PC-9 (cell line): ENCODE data around the gene RSPRY1. TPM values are rescaled to one million over a fixed set of nuclear protein-coding genes. Genes with fewer than 3 reads are reported as not detected.

ENCODE experiments used
- BruUV-seq: library from RNA; stranded (reverse); fragments of 400-500 nt; replicated peaks from 2 replicates; lab custom pipeline; 2021; lab: Mats Ljungman, UMichigan
- CTCF ChIA-PET: fragments of 300-600 bp; sonication (Branson Sonifier 250); formaldehyde crosslinking; loops from one replicate; lab custom pipeline; 2022; ENCODE audit warnings: antibody characterized with exemption; lab: Charles Lee
- POLR2A ChIA-PET: fragments of 300-600 bp; sonication (Branson Sonifier 250); formaldehyde crosslinking; loops from one replicate; lab custom pipeline; 2022; ENCODE audit warnings: antibody characterized with exemption; ENCODE audit not compliant: unreplicated experiment; lab: Charles Lee
- DNase-seq, 2 experiments: peaks; one replicate each; pipeline versions ENCODE4 v3.0.0 to v3.0.0-alpha.2; 2015 to 2022; ENCODE audit warnings: mixed read lengths in 1 of 2
- H2AFZ ChIP-seq: fragments of 200-600 bp; sonication (generic); 2 replicates; pipeline ENCODE4 v1.8.1; 2017; ENCODE audit warnings: antibody characterized with exemption
- H3F3A ChIP-seq: fragments of 200-600 bp; sonication (generic); 2 replicates; pipeline ENCODE4 v1.8.1; 2017; ENCODE audit warnings: antibody characterized with exemption, mild to moderate bottlenecking, low read depth; ENCODE audit not compliant: insufficient read depth
- H3K27ac ChIP-seq: fragments of 200-600 bp; sonication (generic); 2 replicates; pipeline ENCODE4 v1.6.1; 2016; ENCODE audit warnings: mixed run types
- H3K27me3 ChIP-seq: fragments of 200-600 bp; sonication (generic); 2 replicates; pipeline ENCODE4 v1.6.1; 2016; ENCODE audit warnings: low read depth, mixed run types; ENCODE audit not compliant: insufficient read depth
- H3K36me3 ChIP-seq: fragments of 200-600 bp; sonication (generic); 2 replicates; pipeline ENCODE4 v1.6.1; 2016; ENCODE audit warnings: low read depth, mixed run types
- H3K4me1 ChIP-seq: fragments of 200-600 bp; sonication (generic); replicated peaks from 2 replicates; pipeline ENCODE4 v1.6.1; 2016; ENCODE audit warnings: mixed run types; ENCODE audit not compliant: insufficient read depth
- H3K4me2 ChIP-seq: fragments of 200-600 bp; sonication (generic); 2 replicates; pipeline ENCODE4 v1.6.1; 2017; ENCODE audit warnings: mixed run types
- H3K4me3 ChIP-seq: fragments of 200-600 bp; sonication (generic); 2 replicates; pipeline ENCODE4 v1.6.1; 2016; ENCODE audit warnings: mixed run types
- H3K79me2 ChIP-seq: fragments of 200-600 bp; sonication (generic); 2 replicates; pipeline ENCODE4 v1.6.1; 2017; ENCODE audit warnings: low read depth, mixed run types
- H3K9me2 ChIP-seq: fragments of 200-600 bp; sonication (generic); 2 replicates; pipeline ENCODE4 v1.8.1; 2017; ENCODE audit warnings: mild to moderate bottlenecking; ENCODE audit not compliant: insufficient read depth
- H3K9me3 ChIP-seq: fragments of 200-600 bp; sonication (generic); 2 replicates; pipeline ENCODE4 v1.8.1; 2016; ENCODE audit warnings: low read depth; ENCODE audit not compliant: insufficient read depth
- H4K20me1 ChIP-seq: fragments of 200-600 bp; sonication (generic); 2 replicates; pipeline ENCODE4 v1.8.1; 2017; ENCODE audit not compliant: insufficient read depth
- EZH2 ChIP-seq: fragments of 200-600 bp; sonication (generic); IDR thresholded peaks from 2 replicates; pipeline ENCODE4 v1.8.0; 2017; ENCODE audit warnings: antibody characterized with exemption, low read depth
- intact Hi-C: fragments of 100-400 bp; cut with micrococcal nuclease; formaldehyde crosslinking; loops from one replicate; pipeline ENCODE4 v1.10.0; 2022; ENCODE audit not compliant: unreplicated experiment
- total RNA-seq: library from RNA; stranded (reverse); gene quantifications from 2 replicates; pipeline ENCODE4 v1.2.3, GENCODE V29; 2021
- TF ChIP-seq, protein P1 (sequence below): fragments of 200-600 bp; sonication (generic); conservative IDR thresholded peaks from 2 replicates; pipeline ENCODE4 v1.6.1; 2017; ENCODE audit warnings: mixed run types, antibody characterized with exemption, mild to moderate bottlenecking, moderate library complexity

Gene RSPRY1
- total RNA-seq, 1 experiment from 2014 or later: 26.3 TPM

DNA sequence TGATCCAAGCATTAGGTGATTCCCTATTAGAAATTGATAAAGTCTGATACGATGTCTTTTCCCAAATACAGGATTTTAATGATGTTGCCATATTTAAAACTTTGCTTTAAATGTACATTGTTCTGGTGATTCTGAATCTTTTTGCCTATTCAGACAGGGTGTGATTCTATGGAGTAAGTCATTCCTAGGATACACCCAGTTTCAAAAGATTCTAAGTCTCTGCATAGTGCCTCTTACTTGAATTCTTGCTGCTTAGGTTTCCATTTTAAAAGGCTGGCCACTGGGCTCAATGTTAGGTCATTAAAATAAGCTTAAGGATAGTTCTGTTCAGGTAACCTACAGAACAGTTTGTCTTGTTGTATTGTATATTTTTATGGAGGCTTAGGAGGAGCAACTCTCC, 36.9 kb downstream of the RSPRY1 start:
- H3K27me3 ChIP-seq: no peaks in the 10 kb centered on the region
- no peak overlapping the region for H3K4me3 ChIP-seq
- H3K9me3 ChIP-seq: peaks cover 12% of the 10 kb centered on the region
- H3K4me2 ChIP-seq: no peak overlapping the region
- 0 out of 2 replicates have a peak, but pooled peaks cover 4% of the 10 kb centered on the region for H3F3A ChIP-seq
- no peak overlapping the region for H2AFZ ChIP-seq
- H3K36me3 ChIP-seq: peaks cover 51% of the 10 kb centered on the region
- CTCF ChIA-PET: no interaction called here
- DNase-seq: no peak
- no peaks in the 10 kb centered on the region for H3K4me1 ChIP-seq
- no peaks in the 10 kb centered on the region for H4K20me1 ChIP-seq
- no peaks in the 10 kb centered on the region for H3K79me2 ChIP-seq
- H3K27ac ChIP-seq: no peak overlapping the region
- no peak for TF ChIP-seq EZH2
- TF ChIP-seq, protein P1, sequence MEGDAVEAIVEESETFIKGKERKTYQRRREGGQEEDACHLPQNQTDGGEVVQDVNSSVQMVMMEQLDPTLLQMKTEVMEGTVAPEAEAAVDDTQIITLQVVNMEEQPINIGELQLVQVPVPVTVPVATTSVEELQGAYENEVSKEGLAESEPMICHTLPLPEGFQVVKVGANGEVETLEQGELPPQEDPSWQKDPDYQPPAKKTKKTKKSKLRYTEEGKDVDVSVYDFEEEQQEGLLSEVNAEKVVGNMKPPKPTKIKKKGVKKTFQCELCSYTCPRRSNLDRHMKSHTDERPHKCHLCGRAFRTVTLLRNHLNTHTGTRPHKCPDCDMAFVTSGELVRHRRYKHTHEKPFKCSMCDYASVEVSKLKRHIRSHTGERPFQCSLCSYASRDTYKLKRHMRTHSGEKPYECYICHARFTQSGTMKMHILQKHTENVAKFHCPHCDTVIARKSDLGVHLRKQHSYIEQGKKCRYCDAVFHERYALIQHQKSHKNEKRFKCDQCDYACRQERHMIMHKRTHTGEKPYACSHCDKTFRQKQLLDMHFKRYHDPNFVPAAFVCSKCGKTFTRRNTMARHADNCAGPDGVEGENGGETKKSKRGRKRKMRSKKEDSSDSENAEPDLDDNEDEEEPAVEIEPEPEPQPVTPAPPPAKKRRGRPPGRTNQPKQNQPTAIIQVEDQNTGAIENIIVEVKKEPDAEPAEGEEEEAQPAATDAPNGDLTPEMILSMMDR: no peak
- POLR2A ChIA-PET: no interaction called here
- H3K9me2 ChIP-seq: no peaks in the 10 kb centered on the region
- BruUV-seq: no TSS peak
- intact Hi-C loops: no loop called here

DNA sequence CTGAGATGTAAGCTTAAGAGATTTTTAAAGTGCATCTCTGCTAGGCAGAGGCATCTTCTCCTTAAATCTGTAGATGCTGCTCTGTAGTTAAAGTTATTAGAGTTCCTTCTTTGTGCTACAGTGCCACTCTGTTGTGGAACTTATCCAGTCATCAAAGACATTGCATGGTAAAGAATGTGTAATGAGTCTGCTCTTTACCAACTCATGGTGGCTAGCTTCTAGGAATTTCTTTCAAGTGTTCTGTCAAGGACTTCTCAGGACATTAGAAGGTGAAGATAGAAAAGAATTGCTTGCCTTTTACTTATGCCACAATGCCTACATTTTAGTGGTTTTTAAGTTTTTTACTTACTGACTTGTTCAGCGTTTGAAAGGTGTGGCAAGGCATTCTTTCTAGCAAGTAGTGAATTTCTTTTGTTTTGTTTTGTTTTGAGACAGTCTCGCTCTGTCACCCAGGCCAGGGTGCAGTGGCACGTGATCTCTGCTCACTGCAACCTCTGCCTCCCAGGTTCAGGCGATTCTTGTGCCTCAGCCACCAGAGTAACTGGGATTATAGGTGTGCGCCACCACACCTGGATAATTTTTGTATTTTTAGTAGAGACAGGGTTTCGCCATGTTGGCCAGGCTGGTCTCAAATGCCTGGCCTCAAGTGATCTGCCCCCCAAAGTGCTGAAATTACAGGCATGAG, 38.7 kb downstream of the RSPRY1 start:
- ChIA-PET CTCF (no interaction called here), POLR2A (no interaction called here)
- intact Hi-C loops: no loop called here
- H3K4me3 ChIP-seq: no peak overlapping the region
- 0 out of 2 replicates have a peak, but pooled peaks cover 4% of the 10 kb centered on the region for H3F3A ChIP-seq
- H2AFZ ChIP-seq: no peak overlapping the region
- H3K79me2 ChIP-seq: no peaks in the 10 kb centered on the region
- no peaks in the 10 kb centered on the region for H4K20me1 ChIP-seq
- peaks cover 4% of the 10 kb centered on the region; the same call in 1 of the 2 replicates for H3K9me3 ChIP-seq
- no TSS peak for BruUV-seq
- no peaks in the 10 kb centered on the region for H3K4me1 ChIP-seq
- H3K27me3 ChIP-seq: no peaks in the 10 kb centered on the region
- no peak overlapping the region for H3K4me2 ChIP-seq
- no peak for TF ChIP-seq EZH2
- TF ChIP-seq, protein P1: no peak
- no peak overlapping the region for H3K27ac ChIP-seq
- DNase-seq: no peak
- no peaks in the 10 kb centered on the region for H3K9me2 ChIP-seq
- H3K36me3 ChIP-seq: peaks cover 45% of the 10 kb centered on the region

DNA sequence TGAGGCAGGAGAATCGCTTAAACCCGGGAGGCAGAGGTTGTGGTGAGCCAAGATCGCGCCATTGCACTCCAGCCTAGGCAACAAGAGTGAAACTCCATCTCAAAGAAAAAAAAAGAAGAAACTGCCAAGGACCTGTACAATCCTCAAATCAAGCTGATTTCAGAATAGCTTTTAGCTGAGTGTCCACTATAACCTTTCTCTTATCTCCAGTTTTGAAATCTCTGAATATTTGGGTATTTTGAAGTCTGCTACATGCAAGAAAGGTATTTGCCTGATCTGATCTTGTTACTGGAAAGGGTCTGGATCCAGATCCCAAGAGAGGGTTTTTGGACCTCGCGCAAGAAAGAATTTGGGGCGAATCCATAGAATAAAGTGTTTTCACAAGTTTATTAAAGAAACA, 39.8 kb downstream of the RSPRY1 start:
- no peak overlapping the region for H3K27ac ChIP-seq
- no peak overlapping the region for H3K4me3 ChIP-seq
- no peak for DNase-seq
- H2AFZ ChIP-seq: no peak overlapping the region
- H3K27me3 ChIP-seq: no peaks in the 10 kb centered on the region
- 0 out of 2 replicates have a peak, but pooled peaks cover 4% of the 10 kb centered on the region for H3F3A ChIP-seq
- no peaks in the 10 kb centered on the region for H3K9me2 ChIP-seq
- H3K79me2 ChIP-seq: no peaks in the 10 kb centered on the region
- intact Hi-C loops: no loop called here
- ChIA-PET POLR2A (no interaction called here), CTCF (no interaction called here)
- H4K20me1 ChIP-seq: no peaks in the 10 kb centered on the region
- no TSS peak for BruUV-seq
- no peak overlapping the region for H3K4me2 ChIP-seq
- peaks cover 43% of the 10 kb centered on the region for H3K36me3 ChIP-seq
- H3K9me3 ChIP-seq: no peaks in the 10 kb centered on the region
- TF ChIP-seq, protein P1: no peak
- no peak for TF ChIP-seq EZH2
- H3K4me1 ChIP-seq: no peaks in the 10 kb centered on the region
